GM12872 (cell line): Measurements from ENCODE around the gene KLK14.

Experiments
- CTCF ChIP-seq: IDR thresholded peaks from 3 replicates; pipeline ENCODE4 v1.5.1; 2011; ENCODE audit warnings: low read depth, mild to moderate bottlenecking, low read length, moderate library complexity; ENCODE audit not compliant: insufficient read depth

Gene KLK14

DNA sequence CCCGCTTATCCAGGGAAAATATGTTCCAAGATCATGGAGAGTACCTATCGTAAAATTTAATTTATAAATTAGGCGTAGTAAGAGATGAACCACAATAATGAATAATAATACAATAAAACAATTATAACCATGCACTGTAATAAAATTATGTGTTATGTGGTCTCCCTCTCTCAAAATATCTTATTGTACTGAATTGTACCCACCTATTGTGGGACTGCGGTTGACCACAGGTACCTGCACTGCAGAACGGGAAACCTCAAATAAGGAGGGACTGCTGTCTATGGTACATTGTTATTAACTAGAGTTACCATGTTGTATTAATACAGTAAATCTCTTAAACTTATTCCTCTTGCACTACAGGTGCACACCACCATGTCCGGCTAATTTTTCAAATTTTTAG, 42.5 kb downstream of the KLK14 start:
- TF ChIP-seq CTCF, result no peak

GRCh38 chr19:51036519-51036918, 46.2 kb downstream of the KLK14 start:
- no peak for TF ChIP-seq CTCF

- no peak for TF ChIP-seq CTCF
These were observed 48.0 kb downstream of the KLK14 start, which contains the start of gene KLK12 for GRCh38 chr19:51034704-51035103. TSS of gene KLK12 (minus strand) at chr19:51035002. CDS start at chr19:51034621, 381 bp downstream.

GRCh38 chr19:51031880-51032225, 50.8 kb downstream of the KLK14 start:
- TF ChIP-seq CTCF, result no peak

DNA sequence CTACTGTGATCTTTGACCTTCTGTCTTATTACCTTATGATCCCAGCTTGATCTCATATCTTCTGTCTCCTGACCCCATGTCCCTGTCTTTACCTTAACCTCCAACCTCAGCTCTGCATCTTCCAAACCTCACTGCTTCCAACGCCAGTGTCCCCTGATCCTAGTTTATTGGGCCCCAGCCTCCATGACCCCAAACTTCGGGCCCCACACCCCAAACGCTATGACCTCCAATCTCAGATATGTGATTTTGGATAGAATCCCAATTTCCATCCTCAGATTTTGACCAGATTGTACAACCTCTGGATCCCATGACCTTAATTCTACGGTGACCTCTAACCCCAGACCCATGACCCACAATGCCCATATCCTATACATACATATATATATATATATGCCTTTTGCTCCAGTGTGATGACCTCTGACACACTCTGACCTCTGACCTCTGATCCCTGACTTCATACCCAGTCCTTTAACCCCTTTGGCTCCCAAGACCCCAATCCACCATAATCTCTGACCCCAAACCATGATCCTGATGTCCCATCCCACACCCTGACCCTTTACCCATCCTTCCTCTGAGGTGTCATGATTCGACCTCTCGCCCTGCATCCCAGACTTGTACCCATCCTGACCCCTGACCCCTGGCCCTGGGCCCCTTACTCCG, 51.3 kb downstream of the KLK14 start:
- no peak for TF ChIP-seq CTCF

GRCh38 chr19:51030631-51031030, 52.1 kb downstream of the KLK14 start:
- no peak for TF ChIP-seq CTCF

GRCh38 chr19:51029718-51030117, 53.0 kb downstream of the KLK14 start:
- TF ChIP-seq CTCF, result no peak
